Measurements from ENCODE around the gene NAA15.

Gene NAA15

DNA sequence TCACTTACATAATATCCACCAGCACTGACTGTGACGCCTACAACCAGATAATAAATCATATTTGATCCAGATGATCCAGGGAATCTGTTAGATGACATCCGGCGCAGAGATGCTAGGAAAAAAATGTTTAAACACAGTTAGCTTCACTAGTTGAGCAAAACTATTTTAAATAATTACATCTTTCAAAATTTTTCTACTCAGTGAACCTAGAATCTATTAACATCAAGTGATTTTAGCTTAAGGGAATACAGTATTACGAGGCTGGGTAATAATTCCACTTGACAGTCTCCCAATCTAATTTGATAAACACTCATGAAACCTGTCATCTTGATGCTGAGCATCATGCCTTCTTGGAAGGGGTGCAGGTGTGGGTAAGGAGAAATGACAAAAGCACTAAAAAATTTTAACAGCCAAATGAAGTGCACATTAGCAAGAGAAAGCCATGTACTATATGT lies 26.0 kb upstream of the NAA15 start:
- Histone ChIP-seq H3K4me1 (ENCODE audit: insufficient read depth, low read length) (peaks cover 5% of the 10 kb centered on the region), H3K36me3 (ENCODE audit: insufficient read depth, low read length) (no peaks in the 10 kb centered on the region), H3K4me3 (ENCODE audit: low read depth in 1 of 2, low read length in 2 of 2) (no peak overlapping the region), H3K27ac (ENCODE audit: low read depth, low read length) (no peak overlapping the region), H3K27me3 (ENCODE audit: control insufficient read depth in 1 of 2, insufficient read depth in 2 of 2, low read length in 2 of 2) (peaks cover 0 to 5% of the 10 kb centered on the region in 2 donors), H3K9me3 (ENCODE audit: low read length) (no peaks in the 10 kb centered on the region), H3K9ac (ENCODE audit: low read length) (no peak overlapping the region)

GRCh38 chr4:139278485-139278884 lies 22.8 kb upstream of the NAA15 start:
- H3K9ac ChIP-seq (ENCODE audit: low read length): no peak overlapping the region
- no peaks in the 10 kb centered on the region for H3K36me3 ChIP-seq (ENCODE audit: insufficient read depth, low read length)
- H3K9me3 ChIP-seq (ENCODE audit: low read length): no peaks in the 10 kb centered on the region
- no peak overlapping the region for H3K4me3 ChIP-seq (ENCODE audit: low read depth in 1 of 2, low read length in 2 of 2)
- H3K4me1 ChIP-seq (ENCODE audit: insufficient read depth, low read length): peaks cover 5% of the 10 kb centered on the region
- peaks cover 0 to 5% of the 10 kb centered on the region in 2 donors for H3K27me3 ChIP-seq (ENCODE audit: control insufficient read depth in 1 of 2, insufficient read depth in 2 of 2, low read length in 2 of 2)
- no peak overlapping the region for H3K27ac ChIP-seq (ENCODE audit: low read depth, low read length)

DNA sequence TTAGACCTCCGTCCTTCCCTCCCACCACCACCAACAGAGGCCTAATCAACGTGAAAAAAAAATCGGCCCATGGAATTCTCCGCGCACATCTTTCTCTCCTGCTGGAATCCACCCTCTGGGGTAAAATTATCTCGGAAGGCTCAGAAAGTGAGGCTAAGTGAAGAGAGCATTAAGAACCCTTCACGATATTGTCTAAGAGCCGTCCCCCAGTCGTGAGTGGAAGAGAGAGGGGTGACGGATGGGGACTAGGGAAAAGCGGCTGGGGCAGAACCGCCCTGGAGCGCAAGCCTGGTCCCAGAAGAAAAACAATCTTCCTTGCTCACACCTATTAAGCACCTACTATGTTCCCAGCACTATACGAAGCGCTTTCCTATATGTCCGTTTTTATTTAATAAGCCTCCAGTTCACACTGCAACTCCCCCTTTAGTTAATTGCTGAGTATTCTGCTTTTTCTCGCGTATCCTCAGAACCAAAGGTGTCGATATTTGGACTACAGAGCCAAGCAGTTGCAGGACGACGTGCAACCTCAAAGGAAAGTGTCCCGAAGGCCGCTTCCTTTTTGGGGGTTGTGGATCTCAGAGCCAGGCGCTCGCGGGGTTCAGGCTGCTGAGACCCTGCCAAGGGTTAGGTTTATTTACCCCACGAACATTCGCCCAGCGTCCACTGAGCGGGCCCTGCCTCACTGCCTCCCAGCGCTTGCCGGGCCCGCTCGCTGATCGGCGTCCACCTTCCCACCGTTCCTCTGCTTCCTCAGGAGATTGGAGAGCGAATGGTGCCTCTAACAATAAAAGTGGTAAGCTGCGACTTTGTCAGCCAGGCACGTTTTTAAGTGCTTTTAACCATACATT lies 22.2 kb upstream of the NAA15 start:
- Histone ChIP-seq H3K4me1 (ENCODE audit: insufficient read depth, low read length) (peaks cover 5% of the 10 kb centered on the region), H3K36me3 (ENCODE audit: insufficient read depth, low read length) (no peaks in the 10 kb centered on the region), H3K9ac (ENCODE audit: low read length) (peak overlapping the region; percentile 0), H3K27ac (ENCODE audit: low read depth, low read length) (no peak overlapping the region), H3K9me3 (ENCODE audit: low read length) (no peaks in the 10 kb centered on the region), H3K27me3 (ENCODE audit: control insufficient read depth in 1 of 2, insufficient read depth in 2 of 2, low read length in 2 of 2) (peaks cover 0 to 5% of the 10 kb centered on the region in 2 donors), H3K4me3 (ENCODE audit: low read depth in 1 of 2, low read length in 2 of 2) (peak overlapping the region; percentile 12 to 72)

- H3K27ac ChIP-seq (ENCODE audit: low read depth, low read length): no peak within 1 kb of the TSS
Observed at GRCh38 chr4:139279760-139280620, 21.3 kb upstream of the NAA15 start, which contains the start of gene MGARP. Gene MGARP (minus strand): TSS chr4:139280225. CDS start chr4:139280158, 67 bp downstream.

DNA sequence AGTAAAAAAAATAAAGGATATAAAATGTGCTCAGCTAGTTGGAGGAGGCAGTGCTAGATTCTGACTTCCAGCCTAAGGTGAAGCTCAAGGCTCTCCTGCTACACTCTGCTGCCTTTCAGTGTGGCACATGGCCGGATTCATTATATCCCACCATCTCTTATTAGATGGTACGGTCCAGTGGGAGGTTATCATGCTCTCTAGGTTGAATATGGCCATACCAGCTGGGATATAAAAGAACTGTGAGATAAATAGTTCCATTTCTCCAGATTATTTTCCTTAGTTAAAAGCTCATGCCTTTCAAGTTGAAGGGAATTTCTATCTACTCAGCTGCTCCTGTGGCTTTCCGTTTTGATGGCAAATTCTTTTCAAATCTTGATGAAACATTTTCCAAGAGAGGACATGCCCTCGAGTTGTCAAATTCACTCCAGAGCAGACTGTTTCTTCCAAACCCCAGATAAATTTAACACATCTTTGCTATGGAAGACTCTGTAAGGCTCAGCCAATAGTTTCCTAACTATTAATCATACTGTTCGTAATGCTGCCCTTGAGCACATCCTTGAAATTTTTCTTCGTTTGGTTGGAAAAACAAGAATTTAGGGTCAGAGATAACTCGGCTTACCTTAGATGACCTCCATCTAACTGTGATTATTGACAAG lies 19.1 kb upstream of the NAA15 start:
- no peaks in the 10 kb centered on the region for H3K36me3 ChIP-seq (ENCODE audit: insufficient read depth, low read length)
- peaks cover 0 to 5% of the 10 kb centered on the region in 2 donors for H3K27me3 ChIP-seq (ENCODE audit: control insufficient read depth in 1 of 2, insufficient read depth in 2 of 2, low read length in 2 of 2)
- no peak overlapping the region for H3K9ac ChIP-seq (ENCODE audit: low read length)
- H3K4me3 ChIP-seq (ENCODE audit: low read depth in 1 of 2, low read length in 2 of 2): no peak overlapping the region
- no peaks in the 10 kb centered on the region for H3K9me3 ChIP-seq (ENCODE audit: low read length)
- H3K27ac ChIP-seq (ENCODE audit: low read depth, low read length): no peak overlapping the region
- H3K4me1 ChIP-seq (ENCODE audit: insufficient read depth, low read length): peaks cover 5% of the 10 kb centered on the region

More at GRCh38 chr4:139279760-139280620, 21.3 kb upstream of the NAA15 start, which contains the start of gene MGARP:
- Histone ChIP-seq H3K36me3 (ENCODE audit: insufficient read depth, low read length) (no peaks in the 10 kb centered on the region), H3K27me3 (ENCODE audit: control insufficient read depth in 1 of 2, insufficient read depth in 2 of 2, low read length in 2 of 2) (peaks cover 0 to 5% of the 10 kb centered on the region in 2 donors), H3K4me1 (ENCODE audit: insufficient read depth, low read length) (peaks cover 5% of the 10 kb centered on the region), H3K4me3 (ENCODE audit: low read depth in 1 of 2, low read length in 2 of 2) (peak within 1 kb of the TSS; percentile 12 to 72), H3K9me3 (ENCODE audit: low read length) (no peaks in the 10 kb centered on the region), H3K9ac (ENCODE audit: low read length) (peak within 1 kb of the TSS; percentile 0)

DNA sequence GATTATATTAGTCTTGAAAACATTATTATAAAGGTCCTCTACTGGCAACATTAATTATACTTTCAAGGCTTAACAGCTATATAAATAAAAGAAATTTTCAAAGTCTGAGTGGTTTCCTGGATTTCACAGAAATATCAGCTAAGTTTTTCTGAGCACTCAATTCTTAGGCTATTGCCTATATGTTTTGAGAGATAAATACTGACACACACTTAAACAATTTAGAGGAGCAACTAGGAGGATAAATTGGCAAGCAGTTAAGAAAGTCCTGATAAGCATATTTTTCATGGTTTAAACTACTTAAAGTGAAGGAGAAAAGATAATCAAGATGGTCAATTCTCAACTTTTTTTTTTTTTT lies 18.6 kb upstream of the NAA15 start:
- Histone ChIP-seq H3K27ac (ENCODE audit: low read depth, low read length) (no peak overlapping the region), H3K4me1 (ENCODE audit: insufficient read depth, low read length) (peaks cover 5% of the 10 kb centered on the region), H3K36me3 (ENCODE audit: insufficient read depth, low read length) (no peaks in the 10 kb centered on the region), H3K9ac (ENCODE audit: low read length) (no peak overlapping the region), H3K27me3 (ENCODE audit: control insufficient read depth in 1 of 2, insufficient read depth in 2 of 2, low read length in 2 of 2) (peaks cover 0 to 5% of the 10 kb centered on the region in 2 donors), H3K9me3 (ENCODE audit: low read length) (no peaks in the 10 kb centered on the region), H3K4me3 (ENCODE audit: low read depth in 1 of 2, low read length in 2 of 2) (no peak overlapping the region)

DNA sequence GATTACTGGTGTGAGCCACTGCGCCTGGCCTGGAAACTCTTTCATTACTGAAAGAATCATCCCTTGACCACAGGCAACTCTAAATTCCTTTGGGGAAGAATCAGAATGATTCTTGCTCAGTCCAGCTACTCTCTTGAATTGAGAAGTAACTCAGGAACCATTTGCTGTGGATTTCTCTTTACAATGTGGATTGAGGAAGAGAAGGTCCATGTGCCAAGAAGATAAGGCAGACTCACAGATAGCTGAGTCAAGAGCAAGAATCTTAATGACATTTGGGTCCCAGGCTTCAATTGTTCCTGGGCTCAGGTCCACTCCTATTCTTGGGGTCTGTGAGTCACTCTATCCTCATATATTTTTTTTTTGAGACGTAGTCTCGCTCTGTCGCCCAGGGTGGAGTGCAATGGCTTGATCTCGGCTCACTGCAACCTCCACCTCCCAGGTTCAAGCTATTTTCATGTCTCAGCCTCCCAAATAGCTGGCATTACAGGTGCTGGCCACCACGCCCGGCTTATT lies 15.1 kb upstream of the NAA15 start:
- Histone ChIP-seq H3K4me1 (ENCODE audit: insufficient read depth, low read length) (no peaks in the 10 kb centered on the region), H3K9ac (ENCODE audit: low read length) (no peak overlapping the region), H3K36me3 (ENCODE audit: insufficient read depth, low read length) (peaks cover 12% of the 10 kb centered on the region), H3K9me3 (ENCODE audit: low read length) (no peaks in the 10 kb centered on the region), H3K27me3 (ENCODE audit: control insufficient read depth in 1 of 2, insufficient read depth in 2 of 2, low read length in 2 of 2) (no peaks in the 10 kb centered on the region), H3K27ac (ENCODE audit: low read depth, low read length) (no peak overlapping the region), H3K4me3 (ENCODE audit: low read depth in 1 of 2, low read length in 2 of 2) (no peak overlapping the region)

DNA sequence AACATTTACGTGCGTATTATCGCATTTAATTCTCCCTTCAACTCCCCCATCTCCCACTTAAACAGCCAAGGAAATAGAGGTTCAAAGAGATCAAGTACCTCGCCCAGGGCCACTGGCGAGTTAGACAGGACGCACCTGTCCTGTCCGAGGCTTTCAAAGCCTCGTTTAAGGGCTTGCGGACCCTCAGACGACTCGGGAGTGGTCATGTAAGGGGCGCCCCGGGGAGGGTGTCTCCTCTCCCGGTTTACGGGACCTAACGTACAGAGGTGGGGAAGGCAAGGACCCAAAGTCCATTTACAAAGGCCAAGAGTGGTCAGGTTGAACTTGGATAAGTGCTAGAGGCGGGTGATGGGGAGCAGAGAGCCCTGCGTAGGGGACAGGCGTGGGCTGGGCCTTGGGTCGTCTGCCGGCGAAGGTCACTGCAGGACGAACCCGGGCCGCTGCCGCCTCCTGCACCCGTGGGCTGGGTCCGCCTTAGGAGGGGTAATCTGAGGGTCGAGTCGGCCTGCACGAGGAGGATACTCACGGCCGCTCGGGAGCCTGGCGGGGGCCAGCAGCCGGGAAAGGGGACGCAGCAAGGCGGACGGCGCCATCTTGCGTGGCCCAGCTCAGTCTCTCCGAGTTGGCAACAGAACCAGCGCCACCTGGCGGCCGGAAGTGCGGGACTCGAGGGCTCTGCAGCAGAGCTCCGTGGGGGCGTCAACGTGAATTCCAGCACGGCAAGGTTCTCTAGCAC lies 5.9 kb upstream of the NAA15 start:
- H3K27me3 ChIP-seq (ENCODE audit: control insufficient read depth in 1 of 2, insufficient read depth in 2 of 2, low read length in 2 of 2): no peaks in the 10 kb centered on the region
- peak overlapping the region; percentile 94 to 98 for H3K4me3 ChIP-seq (ENCODE audit: low read depth in 1 of 2, low read length in 2 of 2)
- peak overlapping the region; percentile 97 for H3K9ac ChIP-seq (ENCODE audit: low read length)
- peaks cover 26% of the 10 kb centered on the region for H3K4me1 ChIP-seq (ENCODE audit: insufficient read depth, low read length)
- H3K9me3 ChIP-seq (ENCODE audit: low read length): no peaks in the 10 kb centered on the region
- H3K36me3 ChIP-seq (ENCODE audit: insufficient read depth, low read length): peaks cover 7% of the 10 kb centered on the region
- H3K27ac ChIP-seq (ENCODE audit: low read depth, low read length): peak overlapping the region; percentile 92

GRCh38 chr4:139295942-139296299 lies 5.4 kb upstream of the NAA15 start:
- Histone ChIP-seq H3K9me3 (ENCODE audit: low read length) (no peaks in the 10 kb centered on the region), H3K9ac (ENCODE audit: low read length) (peak overlapping the region; percentile 42), H3K36me3 (ENCODE audit: insufficient read depth, low read length) (peaks cover 7% of the 10 kb centered on the region), H3K4me1 (ENCODE audit: insufficient read depth, low read length) (peaks cover 28% of the 10 kb centered on the region), H3K4me3 (ENCODE audit: low read depth in 1 of 2, low read length in 2 of 2) (peak overlapping the region; percentile 94 to 98), H3K27me3 (ENCODE audit: control insufficient read depth in 1 of 2, insufficient read depth in 2 of 2, low read length in 2 of 2) (no peaks in the 10 kb centered on the region), H3K27ac (ENCODE audit: low read depth, low read length) (peak overlapping the region; percentile 92)

GRCh38 chr4:139297001-139297410 lies 4.3 kb upstream of the NAA15 start:
- Histone ChIP-seq H3K4me3 (ENCODE audit: low read depth in 1 of 2, low read length in 2 of 2) (no peak overlapping the region), H3K27me3 (ENCODE audit: control insufficient read depth in 1 of 2, insufficient read depth in 2 of 2, low read length in 2 of 2) (no peaks in the 10 kb centered on the region), H3K9ac (ENCODE audit: low read length) (no peak overlapping the region), H3K27ac (ENCODE audit: low read depth, low read length) (no peak overlapping the region), H3K36me3 (ENCODE audit: insufficient read depth, low read length) (peaks cover 4% of the 10 kb centered on the region), H3K9me3 (ENCODE audit: low read length) (no peaks in the 10 kb centered on the region), H3K4me1 (ENCODE audit: insufficient read depth, low read length) (peaks cover 28% of the 10 kb centered on the region)
